Ovary (tissue), 3 donors: ENCODE data around the gene COA7.

Experiments used
- CTCF ChIP-seq, 3 donors: fragments of 450-650 bp in 2 of 3; fragments of 200-600 bp in 1 of 3; IDR thresholded peaks; one replicate each; pipeline versions ENCODE4 v1.5.1 to v1.8.0; 2016 to 2022; ENCODE audit warnings: antibody characterized with exemption in 3 of 3, mild to moderate bottlenecking in 1 of 3
- EP300 ChIP-seq: sonication (generic); formaldehyde crosslinking; IDR thresholded peaks from one replicate; pipeline ENCODE4 v1.6.1; 2017; ENCODE audit warnings: antibody characterized with exemption
- POLR2A ChIP-seq: fragments of 450-650 bp; IDR thresholded peaks from one replicate; pipeline ENCODE4 v1.6.1; 2017; ENCODE audit warnings: antibody characterized with exemption, mild to moderate bottlenecking, moderate library complexity
- donor health status: DM: no; HTN: no; CAD: no.

DNA sequence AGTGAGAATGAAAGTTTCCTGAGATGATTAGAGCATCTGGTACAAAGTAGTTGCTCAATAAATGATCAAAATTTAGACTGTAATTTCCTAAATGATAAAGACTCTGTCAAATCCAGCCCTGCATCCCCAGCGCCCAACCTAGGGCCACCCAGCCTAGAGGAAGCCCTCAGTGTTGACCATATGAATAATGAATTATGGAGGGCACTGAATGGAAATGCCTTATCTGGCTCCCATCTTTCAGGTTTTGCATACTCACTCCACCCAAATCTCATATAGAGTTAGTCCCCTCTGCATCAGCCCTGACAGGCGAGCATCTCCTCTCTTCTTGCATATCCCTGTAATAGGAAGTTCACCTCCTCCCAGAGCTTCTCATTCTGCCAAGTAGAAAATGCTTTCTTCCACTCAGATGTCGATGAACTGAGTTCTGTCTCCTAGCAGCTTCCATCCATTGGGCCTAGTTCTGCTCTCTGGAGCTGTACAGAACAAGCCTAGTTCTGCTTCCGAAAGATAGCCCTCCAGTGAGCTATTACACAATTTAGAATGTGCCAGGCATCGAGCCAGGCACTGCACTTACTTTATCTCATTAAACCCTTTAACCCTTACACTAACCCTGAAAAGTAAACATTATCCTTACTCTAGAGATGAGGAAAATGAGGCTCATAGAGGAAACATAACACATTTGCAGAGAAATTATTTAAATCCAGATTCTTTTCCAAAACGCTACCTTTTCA is 20.9 kb downstream of the COA7 start:
- TF ChIP-seq CTCF (IDR thresholded peaks at IDR 0.05) = no peak
- no peak for TF ChIP-seq POLR2A
- TF ChIP-seq EP300 = no peak
